GM12873 (cell line): ENCODE data around the gene AIFM2.

Source experiments
- TF ChIP-seq, protein P1 (sequence below): IDR thresholded peaks from 2 replicates; pipeline ENCODE4 v1.5.1; 2012; ENCODE audit warnings: low read depth, mild to moderate bottlenecking, moderate library complexity, low read length, control low read depth; ENCODE audit not compliant: insufficient read depth; ENCODE audit errors: missing control alignments

The AIFM2 gene

DNA sequence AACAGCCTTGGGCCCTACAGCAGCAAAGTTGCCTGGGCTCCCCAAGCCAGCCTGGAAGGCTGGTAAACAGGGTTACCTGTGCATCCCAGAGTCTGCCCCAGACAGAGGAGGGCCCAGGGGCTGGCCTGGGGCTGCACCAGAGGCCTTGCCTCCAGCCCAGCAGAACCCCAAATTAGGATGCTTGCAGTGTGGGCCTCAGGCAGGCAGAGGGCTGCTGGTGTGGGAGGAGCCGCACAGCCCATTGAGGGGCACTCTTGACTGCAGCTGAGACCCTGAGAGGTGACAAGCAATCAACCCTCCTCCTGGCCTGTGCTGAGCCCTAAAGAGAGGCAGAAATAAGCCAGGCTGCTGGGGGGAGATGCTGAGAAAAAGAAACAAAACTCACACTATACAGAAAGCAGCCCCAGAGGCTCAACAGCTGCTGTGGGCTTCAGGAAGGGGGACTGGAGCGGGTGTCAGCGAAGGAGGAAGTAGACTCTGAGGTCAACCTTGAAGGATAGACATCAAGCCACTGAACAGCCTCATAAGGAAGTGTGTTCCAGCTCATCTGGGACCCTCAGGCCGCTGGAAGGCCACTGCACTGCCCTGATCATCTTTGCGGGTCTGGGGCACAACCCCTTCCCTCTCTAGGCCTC is 6.6 kb downstream of the AIFM2 start:
- TF ChIP-seq, protein P1, sequence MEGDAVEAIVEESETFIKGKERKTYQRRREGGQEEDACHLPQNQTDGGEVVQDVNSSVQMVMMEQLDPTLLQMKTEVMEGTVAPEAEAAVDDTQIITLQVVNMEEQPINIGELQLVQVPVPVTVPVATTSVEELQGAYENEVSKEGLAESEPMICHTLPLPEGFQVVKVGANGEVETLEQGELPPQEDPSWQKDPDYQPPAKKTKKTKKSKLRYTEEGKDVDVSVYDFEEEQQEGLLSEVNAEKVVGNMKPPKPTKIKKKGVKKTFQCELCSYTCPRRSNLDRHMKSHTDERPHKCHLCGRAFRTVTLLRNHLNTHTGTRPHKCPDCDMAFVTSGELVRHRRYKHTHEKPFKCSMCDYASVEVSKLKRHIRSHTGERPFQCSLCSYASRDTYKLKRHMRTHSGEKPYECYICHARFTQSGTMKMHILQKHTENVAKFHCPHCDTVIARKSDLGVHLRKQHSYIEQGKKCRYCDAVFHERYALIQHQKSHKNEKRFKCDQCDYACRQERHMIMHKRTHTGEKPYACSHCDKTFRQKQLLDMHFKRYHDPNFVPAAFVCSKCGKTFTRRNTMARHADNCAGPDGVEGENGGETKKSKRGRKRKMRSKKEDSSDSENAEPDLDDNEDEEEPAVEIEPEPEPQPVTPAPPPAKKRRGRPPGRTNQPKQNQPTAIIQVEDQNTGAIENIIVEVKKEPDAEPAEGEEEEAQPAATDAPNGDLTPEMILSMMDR = no peak

DNA sequence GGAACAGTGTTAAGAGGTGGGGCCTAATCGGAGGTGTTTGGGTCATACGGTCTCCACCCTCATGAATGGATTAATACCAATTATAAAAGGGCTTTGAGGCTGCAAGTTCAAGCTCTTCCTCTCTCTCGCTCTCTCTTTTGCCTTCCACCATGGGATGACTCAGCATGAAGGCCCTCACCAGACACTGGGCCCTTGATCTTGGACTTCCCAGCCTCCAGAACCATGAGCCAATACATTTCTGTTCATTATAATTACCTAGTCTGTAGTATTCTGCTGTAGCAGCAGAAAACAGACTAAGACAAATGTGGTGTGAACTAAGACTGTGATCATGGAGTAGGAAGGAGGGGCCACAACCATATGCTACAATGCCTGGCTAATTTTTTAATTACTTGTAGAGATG is 7.7 kb downstream of the AIFM2 start:
- TF ChIP-seq, protein P1 = no peak

DNA sequence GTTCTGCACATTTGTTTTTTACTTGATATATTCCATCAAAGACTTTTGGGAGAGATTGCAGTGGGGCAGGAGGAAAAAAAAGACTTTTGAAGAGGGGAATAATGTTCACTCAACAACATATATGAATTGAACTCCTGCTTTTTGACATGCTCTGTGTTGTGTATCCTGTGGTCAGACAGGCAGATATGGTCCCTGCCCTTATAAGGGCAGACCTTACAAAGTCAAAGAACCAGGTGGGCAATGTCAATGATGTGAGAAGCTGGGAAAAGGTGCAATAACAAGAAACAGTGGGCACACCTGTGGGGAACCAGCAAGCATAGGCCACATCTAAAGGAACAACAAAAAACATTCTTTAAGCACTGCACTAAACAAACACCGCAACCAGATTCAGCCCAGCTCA is 8.2 kb downstream of the AIFM2 start:
- TF ChIP-seq, protein P1 = no peak

DNA sequence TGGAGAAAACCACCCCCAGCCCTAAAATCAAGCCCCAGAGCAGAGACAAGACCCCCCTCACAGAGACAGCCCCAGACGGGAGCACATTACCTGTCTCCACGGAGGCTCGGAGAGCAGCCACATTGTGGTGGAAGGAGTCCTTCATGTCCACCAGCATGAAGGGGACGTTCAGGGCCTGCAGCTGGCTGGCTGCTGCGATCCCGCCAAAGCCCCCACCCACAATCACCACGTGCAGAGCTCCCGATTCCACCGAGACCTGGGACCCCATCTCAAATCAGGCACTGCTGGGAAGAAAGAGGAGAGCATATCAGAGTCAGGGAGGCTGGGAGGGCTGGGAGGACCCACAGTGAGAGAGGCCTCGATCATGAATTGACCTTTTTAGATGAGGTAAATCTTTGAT is 8.8 kb downstream of the AIFM2 start:
- TF ChIP-seq, protein P1 = no peak

DNA sequence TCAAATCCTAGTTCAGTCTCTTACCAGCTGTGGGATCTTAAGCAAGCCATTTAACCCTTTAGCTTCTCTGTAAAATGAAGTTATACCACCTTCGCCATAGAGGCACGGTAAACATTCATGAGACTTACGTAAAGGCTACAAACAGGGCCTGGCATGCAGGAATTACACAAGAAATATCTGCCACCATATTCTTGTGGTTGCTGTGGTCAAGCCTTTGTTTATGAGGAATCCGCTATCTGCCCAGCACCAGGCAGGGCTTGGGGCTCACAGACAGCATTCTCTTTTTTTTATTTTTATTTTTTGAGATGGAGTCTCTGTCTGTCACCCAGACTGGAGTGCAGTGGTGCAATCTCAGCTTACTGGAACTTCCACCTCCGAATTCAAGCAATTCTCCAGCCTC is 9.9 kb downstream of the AIFM2 start:
- TF ChIP-seq, protein P1 = no peak

DNA sequence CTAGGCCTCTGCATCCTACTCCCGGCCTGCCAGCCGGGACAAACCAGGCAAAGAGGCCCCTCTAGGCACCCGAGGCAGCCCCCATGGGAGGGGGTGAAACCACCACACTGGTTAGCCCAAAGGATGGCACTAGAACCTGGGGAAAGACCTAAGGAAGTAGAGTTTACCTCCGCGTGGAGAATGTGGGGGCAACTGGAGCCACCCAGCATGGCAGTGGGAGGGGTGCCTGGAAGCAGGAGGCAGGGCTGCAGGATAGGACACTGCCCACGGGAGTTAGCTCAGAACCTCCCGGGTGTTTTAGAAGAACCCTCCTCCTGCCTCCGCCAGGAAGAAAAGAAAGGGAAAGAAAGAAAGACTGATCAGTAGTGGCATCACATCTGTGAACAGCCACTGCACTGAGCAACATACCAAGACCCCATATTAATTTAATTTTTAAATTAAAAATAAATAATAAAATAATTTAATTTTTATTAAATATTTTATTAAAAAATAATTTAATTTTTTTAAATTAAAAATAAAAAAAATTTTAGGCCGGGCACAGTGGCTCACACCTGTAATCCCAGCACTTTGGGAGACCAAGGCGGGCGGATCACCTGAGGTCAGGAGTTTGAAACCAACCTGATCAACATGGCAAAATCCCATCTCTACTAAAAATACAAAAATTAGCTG is 11.2 kb downstream of the AIFM2 start:
- TF ChIP-seq, protein P1 = no peak

DNA sequence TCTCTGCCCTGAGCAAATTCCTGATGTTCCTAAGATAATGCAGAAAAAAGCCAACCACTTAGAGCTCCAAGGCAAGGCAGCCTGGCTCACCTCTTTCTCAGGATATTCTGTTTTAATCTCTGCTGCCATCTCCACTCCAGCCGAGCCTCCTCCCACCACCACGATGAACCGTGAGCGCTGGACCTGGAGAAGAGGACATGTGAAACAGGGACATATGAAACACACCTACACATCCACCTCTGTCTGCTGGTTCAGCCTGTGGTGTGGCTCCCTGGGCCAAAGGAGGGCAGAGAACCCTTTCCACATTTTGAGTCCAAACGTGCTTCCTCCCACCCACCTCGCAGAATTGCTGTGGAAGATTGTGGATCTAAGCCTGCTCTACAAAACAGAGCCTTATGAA is 12.2 kb downstream of the AIFM2 start:
- TF ChIP-seq, protein P1 = no peak
